Urothelium cell line (cell line): Measurements from ENCODE around the gene RNF5.

Experiments
- DNase-seq: peaks from one replicate; pipeline ENCODE4 v3.0.0; 2011; ENCODE audit warnings: low spot score, mixed read lengths
- FAIRE-seq: peaks from 2 replicates; lab custom pipeline; 2011; peaks lifted over from hg19 to GRCh38; lab: Jason Lieb, UNC

Gene RNF5

DNA sequence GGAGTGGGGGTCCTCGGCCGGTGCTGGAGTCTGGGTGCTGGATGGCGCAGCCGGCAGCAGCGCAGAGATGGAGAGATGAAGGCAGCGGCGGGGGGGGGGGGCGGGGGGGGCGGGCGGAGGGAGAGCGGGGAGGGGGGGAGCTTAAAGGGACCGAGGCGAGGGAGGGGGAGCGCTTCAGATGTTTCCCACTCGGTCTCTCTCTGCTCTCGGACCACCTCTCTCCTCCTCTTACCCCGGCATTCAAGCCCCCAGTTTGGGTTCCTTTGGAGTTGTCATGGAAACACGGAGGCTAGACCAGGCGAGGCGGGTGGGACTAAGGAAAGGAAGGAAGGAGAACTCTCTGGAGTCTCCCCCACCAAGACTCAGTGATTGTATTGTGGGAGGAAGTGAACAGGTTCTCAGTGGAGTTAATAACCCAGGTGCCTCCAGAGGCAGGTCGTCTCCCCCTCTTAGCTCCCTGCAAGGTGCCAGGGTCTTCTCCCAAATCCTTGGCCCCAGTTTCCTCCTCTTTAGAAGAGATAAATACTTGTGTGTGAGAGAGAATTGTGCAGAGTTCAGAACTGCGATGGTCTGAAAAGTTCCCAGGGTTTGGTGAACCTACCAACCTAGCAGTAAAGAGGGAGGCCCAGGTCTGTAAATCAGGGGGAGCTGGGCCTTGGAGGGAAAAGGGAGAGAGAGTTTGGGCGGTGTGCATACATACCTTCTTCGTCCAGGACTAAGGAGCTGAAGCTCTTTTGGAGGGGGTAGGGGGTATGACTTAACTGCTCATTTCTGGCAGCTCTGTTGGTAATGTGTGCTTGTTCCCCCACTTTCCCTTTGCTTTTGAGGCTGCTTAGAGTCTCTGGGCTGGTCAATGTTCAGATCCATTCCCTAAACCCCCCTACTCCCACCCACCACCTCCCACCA is 26.1 kb upstream of the RNF5 start, which contains the start of gene PRRT1:
Gene PRRT1, minus strand, starts transcription at position 77 of the 906 bp plus-strand sequence. CDS start 112 bp downstream, outside the sequence.
- DNase-seq (peak; percentile 52), FAIRE-seq (no peak)

DNA sequence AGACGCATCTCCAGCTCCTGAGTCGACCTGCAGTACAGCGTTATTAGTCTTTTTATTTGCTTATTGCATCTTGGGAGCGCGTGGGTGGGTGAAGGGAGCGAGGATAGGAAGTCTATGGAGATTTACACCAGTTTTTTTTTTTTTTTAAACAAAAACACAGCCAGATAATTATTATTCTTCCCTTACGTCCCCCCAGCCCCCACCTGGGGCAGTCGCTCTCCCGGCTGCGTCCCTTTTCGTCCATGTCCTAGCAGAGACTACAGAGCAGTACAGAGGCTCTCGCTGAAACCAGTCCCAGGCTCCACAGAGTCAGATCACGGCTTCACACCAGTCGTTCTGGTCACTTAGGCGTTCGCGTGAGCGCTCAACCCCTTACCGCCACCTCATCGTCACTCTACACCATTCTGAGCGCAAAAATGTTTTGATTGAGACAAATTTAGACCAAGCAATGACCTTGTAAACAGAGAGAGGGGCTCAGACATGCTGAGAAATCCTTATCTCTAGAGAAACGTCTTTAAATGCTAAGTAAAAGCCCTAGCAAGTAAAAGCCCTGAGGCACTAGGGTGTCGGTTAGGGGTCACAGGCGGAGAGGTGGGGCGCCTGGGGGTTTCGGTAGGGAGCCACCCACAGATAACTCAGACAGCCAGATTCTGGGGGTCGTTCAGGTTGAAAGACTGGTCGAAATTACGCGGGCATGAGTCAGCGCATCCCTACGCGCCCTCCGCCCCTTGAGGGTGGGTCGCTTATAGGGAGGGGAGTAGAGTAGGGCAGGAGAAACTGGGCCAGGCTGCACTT is 25.2 kb upstream of the RNF5 start:
- FAIRE-seq (no peak), DNase-seq (no peak)

DNA sequence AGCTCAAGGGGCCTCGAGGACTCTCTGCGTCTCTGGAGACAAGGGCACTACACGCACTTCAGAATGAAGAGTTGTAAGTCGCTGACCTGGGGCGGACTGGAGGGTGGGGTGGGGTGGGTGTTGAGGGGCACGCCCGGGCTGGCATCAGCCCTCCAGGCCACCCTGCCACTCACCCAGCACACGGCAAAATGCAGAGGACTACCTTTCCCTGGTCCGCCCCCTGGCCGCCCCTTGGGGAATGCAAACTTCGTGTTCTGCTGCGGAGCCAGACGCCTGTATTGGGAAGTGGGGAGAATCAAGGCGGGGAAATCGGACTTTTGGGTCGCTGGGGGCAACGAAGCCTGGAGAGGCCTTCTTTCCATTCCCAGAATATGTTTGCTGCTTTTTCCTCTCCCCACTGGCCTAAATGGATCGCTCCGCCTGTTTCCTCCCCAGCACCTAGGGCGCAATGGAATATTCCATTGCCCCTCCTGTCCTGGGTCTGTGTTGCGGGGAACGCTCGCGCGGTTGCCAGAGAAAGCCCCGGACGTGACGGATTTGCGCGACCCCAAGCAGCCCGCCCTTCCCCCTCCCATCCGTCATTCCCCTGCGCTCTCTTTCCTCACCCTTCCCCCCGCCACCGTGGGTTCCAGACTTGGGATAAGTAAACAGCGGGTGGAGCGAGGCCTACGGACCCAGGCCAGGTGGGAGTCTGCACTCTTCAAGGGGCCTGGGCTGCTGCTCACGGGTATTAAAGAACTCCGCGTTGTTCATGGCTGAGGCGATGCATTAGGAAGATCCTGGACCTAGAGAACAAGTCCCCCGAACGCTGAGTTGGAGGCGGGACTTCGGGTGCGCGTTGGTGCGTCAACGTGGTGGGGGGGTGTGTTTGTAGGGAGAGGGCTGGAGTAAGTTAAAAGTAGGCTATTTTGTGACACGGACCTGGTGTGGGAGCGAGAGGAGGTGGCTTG is 24.4 kb upstream of the RNF5 start, which contains the start of gene PPT2:
Gene PPT2, plus strand, starts transcription at position 578 of the 950 bp plus-strand sequence. CDS start 454 bp downstream, outside the sequence.
- peak; percentile 89 for DNase-seq

DNA sequence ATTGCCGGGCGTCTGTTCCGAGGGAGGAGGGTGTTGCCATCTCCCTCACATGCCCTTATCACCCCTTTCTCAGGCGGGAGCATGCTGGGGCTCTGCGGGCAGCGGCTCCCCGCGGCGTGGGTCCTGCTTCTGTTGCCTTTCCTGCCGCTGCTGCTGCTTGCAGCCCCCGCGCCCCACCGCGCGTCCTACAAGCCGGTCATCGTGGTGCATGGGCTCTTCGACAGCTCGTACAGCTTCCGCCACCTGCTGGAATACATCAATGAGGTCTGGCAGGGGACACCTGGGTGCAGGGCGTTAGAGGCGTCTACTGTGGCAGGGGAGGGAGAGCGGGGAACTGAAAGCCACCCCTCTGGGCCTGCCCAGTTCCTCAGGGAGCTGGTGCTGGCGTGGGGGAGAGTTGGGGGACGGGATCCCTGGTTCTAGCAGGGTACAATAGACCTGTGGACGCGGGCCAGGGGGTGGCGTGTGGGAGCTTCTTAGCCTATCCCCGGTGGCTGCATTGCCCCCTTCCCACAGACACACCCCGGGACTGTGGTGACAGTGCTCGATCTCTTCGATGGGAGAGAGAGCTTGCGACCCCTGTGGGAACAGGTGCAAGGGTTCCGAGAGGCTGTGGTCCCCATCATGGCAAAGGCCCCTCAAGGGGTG is 23.6 kb upstream of the RNF5 start:
- FAIRE-seq = peak; percentile 44
- DNase-seq = peak; percentile 74

More for the DNA sequence above, 24.4 kb upstream of the RNF5 start, which contains the start of gene PPT2:
- peak; percentile 83 for FAIRE-seq

DNA sequence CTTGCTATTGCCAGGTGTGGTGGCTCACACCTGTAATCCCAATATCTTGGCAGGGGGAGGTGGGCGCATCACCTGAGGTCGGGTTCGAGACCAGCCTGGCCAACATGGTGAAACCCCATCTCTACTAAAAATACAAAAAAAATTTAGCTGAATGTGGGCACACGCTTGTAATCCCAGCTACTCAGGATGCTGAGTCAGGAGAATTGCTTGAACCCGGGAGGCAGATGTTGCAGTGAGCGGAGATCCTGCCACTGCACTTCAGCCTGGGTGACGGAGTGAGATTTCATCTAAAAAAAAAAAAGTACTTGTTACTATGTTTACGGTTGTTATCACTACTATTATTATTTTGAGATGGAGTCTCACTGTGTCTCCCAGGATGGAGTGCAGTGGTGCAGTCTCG is 21.3 kb upstream of the RNF5 start:
- DNase-seq = no peak
- FAIRE-seq = no peak

DNA sequence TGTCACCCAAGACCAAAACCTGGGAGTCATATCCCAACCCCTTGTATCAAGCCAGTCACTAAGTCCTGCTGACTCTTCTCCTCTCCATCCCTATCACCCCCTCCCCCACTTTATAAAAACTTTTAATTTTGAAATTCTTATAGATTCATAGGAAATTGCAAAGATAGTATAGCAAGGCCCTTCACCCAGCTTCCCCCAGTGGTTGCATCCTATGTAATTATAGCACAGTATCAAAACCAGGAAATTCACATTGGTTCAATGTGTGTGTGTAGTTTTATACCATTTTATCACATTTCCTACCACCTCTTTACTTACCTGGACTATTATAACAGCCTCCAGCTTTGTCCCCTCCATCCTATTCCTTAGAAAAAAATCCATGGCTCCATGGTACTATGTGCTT is 20.2 kb upstream of the RNF5 start:
- FAIRE-seq (no peak), DNase-seq (no peak)

DNA sequence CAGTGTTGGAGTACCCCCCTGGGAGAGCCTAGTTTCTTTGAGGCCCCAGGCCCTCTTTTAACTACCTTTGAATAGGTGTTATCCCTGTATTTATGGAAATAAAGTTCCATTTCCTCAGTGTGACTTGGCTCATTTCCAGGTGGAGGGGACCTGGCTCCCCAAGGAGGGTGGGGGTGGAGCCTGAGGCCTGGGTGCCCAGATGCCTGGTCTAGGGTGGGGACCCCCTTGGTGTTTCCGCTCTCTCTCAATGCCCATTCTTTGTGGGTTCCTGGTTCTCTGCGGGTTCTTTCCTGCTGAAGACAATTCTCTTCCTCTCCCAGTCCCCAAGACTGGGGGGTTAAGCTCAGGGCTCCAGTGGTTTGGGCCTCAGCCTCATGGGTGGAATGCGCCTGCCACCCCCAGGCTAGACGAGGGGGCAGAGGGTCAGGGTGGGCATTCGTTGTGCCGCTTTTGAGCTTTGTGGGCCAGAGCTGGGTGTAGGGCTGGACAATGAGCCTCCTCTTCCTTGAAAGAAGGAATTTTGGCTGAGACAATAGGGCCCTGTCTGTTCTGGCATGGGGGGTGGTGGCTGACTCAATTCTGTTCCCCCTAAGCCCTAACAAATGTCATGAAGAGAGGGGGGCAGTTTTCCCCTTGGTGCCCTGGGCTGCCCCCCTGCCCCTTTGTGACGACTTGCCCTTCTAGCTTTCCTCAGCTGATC is 14.5 kb upstream of the RNF5 start:
- no peak for DNase-seq
- no peak for FAIRE-seq

DNA sequence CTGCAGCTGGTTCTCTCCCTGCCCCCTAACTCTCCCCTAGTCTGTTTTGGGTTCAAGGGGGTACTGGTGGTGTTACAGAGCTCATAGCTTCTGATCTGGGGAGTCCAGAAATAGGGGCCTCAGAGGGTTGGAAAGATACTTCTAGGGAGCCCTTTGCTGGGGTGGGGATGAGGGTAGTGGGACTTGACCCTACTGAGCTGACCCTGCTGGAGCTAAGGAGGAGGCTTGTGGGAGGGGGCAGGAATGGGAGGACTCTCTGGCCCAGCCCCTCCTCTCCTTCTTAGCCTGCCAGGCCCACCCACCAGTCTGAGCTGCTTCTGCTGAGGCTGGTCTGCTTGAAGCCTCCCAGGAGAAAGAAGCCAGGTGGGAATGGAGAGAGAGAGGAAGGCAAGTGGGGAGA is 13.9 kb upstream of the RNF5 start, which contains the start of gene EGFL8:
Gene EGFL8, plus strand, starts transcription at position 301 of the 400 bp plus-strand sequence. CDS start 1,571 bp downstream, outside the sequence.
- DNase-seq (no peak), FAIRE-seq (no peak)

DNA sequence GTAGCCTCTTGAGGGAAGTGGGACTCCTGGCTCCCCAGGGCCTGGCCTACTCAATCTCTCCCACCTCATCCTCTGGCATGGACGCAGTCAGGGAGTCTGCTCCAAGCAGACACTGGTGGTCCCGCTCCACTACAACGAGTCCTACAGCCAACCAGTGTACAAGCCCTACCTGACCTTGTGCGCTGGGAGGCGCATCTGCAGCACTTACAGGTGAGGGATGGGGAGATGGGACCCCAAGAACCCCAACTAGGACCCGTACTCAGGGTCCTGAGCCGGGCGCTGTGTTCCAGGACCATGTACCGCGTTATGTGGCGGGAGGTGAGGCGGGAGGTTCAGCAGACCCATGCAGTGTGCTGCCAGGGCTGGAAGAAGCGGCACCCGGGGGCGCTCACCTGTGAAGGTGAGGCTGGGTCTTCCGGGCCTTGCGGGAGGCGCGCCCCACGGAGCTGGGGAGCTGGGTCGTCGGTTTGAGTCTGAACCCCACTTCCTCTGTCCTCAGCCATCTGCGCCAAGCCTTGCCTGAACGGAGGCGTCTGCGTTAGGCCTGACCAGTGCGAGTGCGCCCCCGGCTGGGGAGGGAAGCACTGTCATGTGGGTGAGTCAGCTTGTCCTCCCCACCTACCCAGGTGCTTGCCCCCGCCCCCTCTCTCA is 11.7 kb upstream of the RNF5 start:
- DNase-seq = no peak
- no peak for FAIRE-seq

DNA sequence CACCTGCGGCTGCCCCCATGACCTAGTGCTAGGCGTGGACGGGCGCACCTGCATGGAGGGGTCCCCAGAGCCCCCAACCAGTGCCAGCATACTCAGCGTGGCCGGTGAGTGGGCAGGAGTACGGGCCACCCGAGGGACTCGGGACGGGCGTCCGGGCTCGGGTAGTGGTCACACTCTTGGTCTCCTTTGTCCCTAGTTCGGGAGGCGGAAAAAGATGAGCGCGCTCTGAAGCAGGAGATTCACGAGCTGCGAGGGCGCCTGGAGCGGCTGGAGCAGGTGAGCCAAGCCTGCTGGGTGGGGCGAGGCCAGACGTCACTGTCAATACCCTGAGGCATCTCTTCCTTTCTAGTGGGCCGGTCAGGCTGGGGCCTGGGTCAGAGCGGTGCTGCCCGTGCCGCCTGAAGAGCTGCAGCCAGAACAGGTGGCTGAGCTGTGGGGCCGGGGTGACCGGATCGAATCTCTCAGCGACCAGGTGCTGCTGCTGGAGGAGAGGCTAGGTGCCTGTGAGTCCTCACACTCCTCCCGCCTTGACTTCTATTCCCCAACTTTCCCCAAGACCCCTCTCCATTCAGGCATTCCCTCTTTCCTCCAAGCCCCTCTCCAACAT is 10.9 kb upstream of the RNF5 start:
- FAIRE-seq = no peak
- no peak for DNase-seq

DNA sequence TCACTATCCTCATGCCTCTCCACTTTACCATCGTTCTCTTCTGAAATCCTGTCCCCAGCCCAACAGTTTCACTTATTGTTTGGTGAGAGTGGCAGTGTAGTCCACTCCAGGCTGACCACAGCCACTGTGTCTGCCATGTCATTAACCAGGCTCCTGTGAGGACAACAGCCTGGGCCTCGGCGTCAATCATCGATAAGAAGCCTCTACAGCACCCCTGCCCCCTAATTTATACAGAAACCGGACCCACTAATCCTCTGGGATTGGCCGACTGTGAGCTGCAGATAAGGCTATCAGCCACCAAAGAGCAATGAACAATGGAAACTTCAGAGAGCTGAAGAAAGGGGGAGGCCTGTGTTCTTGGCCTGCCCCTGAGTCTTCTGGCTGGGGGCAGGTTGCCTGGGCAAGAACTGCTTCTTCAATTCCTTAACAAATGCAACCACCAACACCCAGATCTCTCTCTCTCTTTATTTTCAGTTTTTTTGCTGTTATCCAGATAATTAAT is 10.4 kb upstream of the RNF5 start:
- FAIRE-seq (no peak), DNase-seq (no peak)

DNA sequence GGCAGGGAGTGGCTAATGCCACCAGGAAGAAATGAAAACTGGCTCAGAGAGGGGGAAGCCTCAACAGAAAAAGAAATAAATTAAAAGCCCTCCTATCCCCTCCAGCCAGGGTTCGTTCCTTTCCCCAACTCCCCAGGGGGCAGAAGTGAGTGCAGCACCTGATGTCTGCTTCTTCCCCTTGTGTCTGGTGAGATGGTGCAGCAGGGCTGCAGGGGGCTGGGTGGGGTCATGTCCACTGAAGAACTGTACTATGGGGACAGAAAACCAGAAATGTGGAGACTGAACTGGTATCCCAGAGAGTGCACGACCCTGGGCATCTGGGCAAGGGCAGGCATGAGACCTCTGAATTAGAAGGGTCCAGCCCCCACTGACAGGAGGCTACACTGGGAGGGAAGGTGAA is 9.9 kb upstream of the RNF5 start:
- FAIRE-seq = no peak
- no peak for DNase-seq

DNA sequence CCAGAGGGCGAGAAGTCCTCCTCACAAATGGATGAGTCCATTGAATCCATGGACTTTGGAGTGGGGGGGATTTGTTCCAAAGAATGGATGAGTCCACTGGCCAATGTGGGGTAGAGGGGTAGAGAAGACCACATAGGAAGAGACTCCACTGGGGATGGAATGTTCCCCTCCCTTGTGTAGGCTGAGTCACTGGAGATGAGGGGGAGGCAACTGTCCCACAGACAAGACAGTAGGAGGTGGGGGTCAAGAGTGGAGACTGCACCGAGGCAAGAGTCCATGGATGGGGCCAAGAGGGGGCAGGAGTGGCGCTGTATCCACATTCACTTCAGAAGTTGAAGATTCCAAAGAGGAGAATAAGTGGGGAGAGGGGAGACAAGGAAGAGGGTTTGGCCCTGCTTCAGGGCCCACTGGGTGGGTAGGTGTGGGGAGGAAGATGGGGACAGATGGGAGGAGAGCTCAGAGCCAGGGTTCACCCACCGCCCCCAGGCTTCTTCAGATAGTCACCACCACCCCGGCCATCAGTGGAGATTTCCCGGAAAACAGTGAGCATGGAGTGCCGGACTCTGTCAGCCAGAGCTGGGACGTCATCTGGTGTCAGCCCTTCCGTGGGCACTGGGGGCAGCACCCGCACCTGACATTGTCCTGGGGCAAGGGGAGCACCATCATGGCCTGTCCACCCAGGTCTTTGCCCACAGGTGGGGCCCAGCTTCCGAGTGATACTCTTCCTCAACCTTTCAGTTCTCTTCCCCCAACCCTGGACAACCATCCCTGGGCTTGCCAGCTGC is 9.2 kb upstream of the RNF5 start:
- FAIRE-seq = no peak
- DNase-seq = no peak

DNA sequence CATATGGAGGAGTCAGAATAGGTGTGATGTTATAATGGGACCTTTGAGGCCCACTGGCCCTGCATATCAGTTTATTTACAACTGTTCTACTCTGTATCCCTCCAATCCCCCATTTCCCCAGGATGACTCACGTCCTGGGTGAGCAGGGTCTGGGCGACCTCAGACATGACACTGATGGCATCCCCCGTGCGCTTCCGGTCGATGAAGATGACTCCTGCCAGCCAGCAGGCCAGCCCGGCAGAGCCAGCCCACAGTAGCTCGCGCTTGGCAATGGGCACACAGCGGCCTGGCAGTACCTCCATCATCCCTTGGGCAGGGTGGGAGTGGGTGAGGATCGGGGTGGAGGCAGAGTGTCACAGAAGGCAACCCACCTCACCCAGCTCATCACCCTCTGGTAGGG is 7.9 kb upstream of the RNF5 start:
- no peak for DNase-seq
- FAIRE-seq = no peak

DNA sequence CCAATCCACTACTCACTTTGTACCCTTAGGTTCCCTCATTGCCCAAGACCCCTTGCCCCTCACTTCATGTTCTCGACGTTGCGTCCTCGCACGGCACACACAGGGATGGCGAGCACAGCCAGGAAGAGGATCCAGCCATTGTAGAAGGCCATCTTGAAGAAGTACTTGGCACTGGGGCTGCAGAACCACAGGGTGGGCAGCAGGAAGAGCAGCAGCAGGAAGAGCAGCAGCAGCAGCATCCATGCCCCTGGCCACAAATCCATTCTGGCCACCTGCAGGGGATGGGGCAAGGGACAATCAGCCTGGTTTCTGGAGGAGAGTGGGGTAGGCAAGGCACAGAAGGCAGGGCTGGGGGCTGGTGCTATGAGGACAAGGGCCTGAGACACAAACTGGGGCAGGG is 7.0 kb upstream of the RNF5 start:
- DNase-seq = no peak

DNA sequence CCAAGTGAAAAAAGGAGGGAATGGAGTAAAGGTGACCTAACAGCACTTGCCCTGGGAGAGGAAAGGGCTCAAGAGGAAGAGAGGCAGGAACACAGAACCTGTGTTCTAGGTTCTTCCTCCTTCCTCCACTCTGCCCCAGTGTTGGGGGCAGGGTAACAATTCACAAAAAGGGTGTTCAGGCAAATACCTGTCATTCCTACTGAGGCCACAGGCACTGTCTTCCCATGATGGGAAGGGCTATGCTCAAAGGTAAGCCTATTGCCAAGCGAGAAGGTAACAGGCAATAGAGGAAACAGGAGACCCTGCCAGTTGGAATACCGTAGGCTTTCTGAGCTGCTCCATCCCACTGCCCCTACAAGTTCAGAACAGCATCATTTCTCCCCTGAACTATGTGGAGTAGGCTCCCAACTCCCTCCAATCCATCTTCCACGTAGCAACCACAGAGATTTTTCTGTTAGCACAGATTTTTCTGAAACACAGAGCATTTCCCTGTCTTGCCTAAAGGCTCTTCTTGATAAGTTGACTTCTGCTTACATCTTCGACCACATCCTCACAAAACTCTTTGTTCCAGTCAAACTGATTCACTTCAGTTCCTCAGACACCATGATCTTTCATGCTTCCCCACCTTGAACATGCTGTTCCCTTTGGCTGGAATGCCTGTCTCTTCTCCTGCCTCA is 5.0 kb upstream of the RNF5 start:
- no peak for FAIRE-seq

More for the DNA sequence above, 7.0 kb upstream of the RNF5 start:
- FAIRE-seq = no peak

DNA sequence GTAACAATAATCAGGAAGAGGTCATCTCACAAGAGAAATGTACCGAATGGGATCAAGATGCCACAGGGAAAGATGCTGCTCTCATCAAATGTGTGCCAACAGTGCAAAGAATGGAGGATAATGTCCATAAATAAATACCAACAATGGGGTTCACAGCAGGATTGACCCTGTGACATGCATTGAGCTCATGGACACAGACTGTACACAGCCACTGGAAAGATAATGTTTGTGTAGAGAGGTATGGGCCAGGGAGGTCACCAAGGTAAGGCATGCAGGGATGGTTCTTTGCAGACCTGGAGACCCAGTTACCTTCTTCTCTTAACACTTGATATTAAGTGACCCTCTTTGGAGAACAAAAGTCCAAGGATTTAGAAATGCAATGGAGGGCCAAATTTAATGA is 3.8 kb upstream of the RNF5 start:
- FAIRE-seq = no peak
- DNase-seq = no peak

More for the DNA sequence above, 5.0 kb upstream of the RNF5 start:
- DNase-seq = no peak
